Cardiac muscle cell (in vitro differentiated cells and primary cell): ENCODE measurements around the gene KLK14. TPM values are rescaled to one million over a fixed set of nuclear protein-coding genes. Genes with fewer than 3 reads are reported as not detected.

Experiments used
- DNase-seq, 2 donors: peaks; one replicate each; pipeline versions ENCODE4 v3.0.0 to v3.0.0-alpha.2; 2010 to 2017; ENCODE audit warnings: low read depth in 1 of 2, low spot score in 1 of 2
- H3K27ac ChIP-seq: fragments of 200-600 bp; sonication (generic); 2 replicates; pipeline ENCODE4 v1.5.1; 2016
- H3K27me3 ChIP-seq: fragments of 200-600 bp; sonication (generic); 2 replicates; pipeline ENCODE4 v1.6.0; 2016; ENCODE audit warnings: control low read depth
- H3K36me3 ChIP-seq: fragments of 200-600 bp; sonication (generic); 2 replicates; pipeline ENCODE4 v1.5.1; 2016; ENCODE audit warnings: control low read depth
- H3K4me1 ChIP-seq: fragments of 200-600 bp; sonication (generic); 2 replicates; pipeline ENCODE4 v1.8.1; 2017; ENCODE audit warnings: low read depth, mild to moderate bottlenecking, mixed run types
- H3K4me3 ChIP-seq: fragments of 200-600 bp; sonication (generic); 2 replicates; pipeline ENCODE4 v1.5.1; 2016; ENCODE audit warnings: mild to moderate bottlenecking
- H3K9me3 ChIP-seq: fragments of 200-600 bp; sonication (generic); 2 replicates; pipeline ENCODE4 v1.5.1; 2017; ENCODE audit warnings: low read depth, mild to moderate bottlenecking, control low read depth
- CTCF ChIP-seq: IDR thresholded peaks from 2 replicates; pipeline ENCODE4 v1.5.1; 2012; ENCODE audit warnings: low read depth, mild to moderate bottlenecking, low read length
- polyA plus RNA-seq: library from polyadenylated mRNA; unstranded; fragments of >200 nt; fragmentation: Nextera tagmentation; extraction: Ambion mirVana; gene quantifications from 2 replicates; pipeline ENCODE4 v1.2.1, GENCODE V29; 2016
- total RNA-seq: library from RNA; depleted of rRNA; stranded (reverse); fragments of >200 nt; gene quantifications from 2 replicates; pipeline ENCODE4 v1.2.3, GENCODE V29; 2016

Gene KLK14
- total and polyA plus RNA-seq, 2 experiments from 2014 or later = 0.24 TPM; not detected in 1

GRCh38 chr19:51083783-51084182, 1.1 kb upstream of the KLK14 start:
- H3K36me3 ChIP-seq = no peaks in the 10 kb centered on the region
- TF ChIP-seq CTCF = no peak
- no peaks in the 10 kb centered on the region for H3K4me1 ChIP-seq
- DNase-seq = no peak
- H3K9me3 ChIP-seq = no peaks in the 10 kb centered on the region
- no peak overlapping the region for H3K4me3 ChIP-seq
- peaks cover 4% of the 10 kb centered on the region for H3K27me3 ChIP-seq
- no peak overlapping the region for H3K27ac ChIP-seq

- Histone ChIP-seq H3K4me3 (no peak overlapping the region), H3K9me3 (no peaks in the 10 kb centered on the region), H3K4me1 (no peaks in the 10 kb centered on the region), H3K27ac (no peak overlapping the region), H3K27me3 (peaks cover 4% of the 10 kb centered on the region), H3K36me3 (no peaks in the 10 kb centered on the region)
- DNase-seq = no peak
- TF ChIP-seq CTCF = no peak
Observed at GRCh38 chr19:51083181-51083580, 494 bp upstream of the KLK14 start.

GRCh38 chr19:51081476-51081875, 1.2 kb downstream of the KLK14 start:
- H3K4me3 ChIP-seq = no peak overlapping the region
- H3K36me3 ChIP-seq = no peaks in the 10 kb centered on the region
- no peak overlapping the region for H3K27ac ChIP-seq
- H3K9me3 ChIP-seq = no peaks in the 10 kb centered on the region
- H3K27me3 ChIP-seq = peaks cover 4% of the 10 kb centered on the region
- TF ChIP-seq CTCF = no peak
- no peaks in the 10 kb centered on the region for H3K4me1 ChIP-seq
- no peak for DNase-seq

- DNase-seq = peak; percentile 53 to 83
- H3K4me1 ChIP-seq = no peaks in the 10 kb centered on the region
- no peak overlapping the region for H3K27ac ChIP-seq
- H3K36me3 ChIP-seq = no peaks in the 10 kb centered on the region
- no peaks in the 10 kb centered on the region for H3K9me3 ChIP-seq
- no peak overlapping the region for H3K4me3 ChIP-seq
- H3K27me3 ChIP-seq = peaks cover 4% of the 10 kb centered on the region
- no peak for TF ChIP-seq CTCF
Observed at GRCh38 chr19:51079481-51080110, 3.1 kb downstream of the KLK14 start.

- no peaks in the 10 kb centered on the region for H3K9me3 ChIP-seq
- H3K4me1 ChIP-seq = no peaks in the 10 kb centered on the region
- DNase-seq = no peak
- H3K27ac ChIP-seq = no peak overlapping the region
- H3K27me3 ChIP-seq = peaks cover 4% of the 10 kb centered on the region
- no peak for TF ChIP-seq CTCF
- no peaks in the 10 kb centered on the region for H3K36me3 ChIP-seq
- H3K4me3 ChIP-seq = no peak overlapping the region
Observed at GRCh38 chr19:51078731-51079130, 4.0 kb downstream of the KLK14 start.
